Stimulated activated CD4-positive, alpha-beta T cell treated with anti-CD3 and anti-CD28 coated beads, TNF-alpha, amount 100 ng/mL, for 48 hours (primary cell): ENCODE data around the gene PAM16.
A peak's percentile ranks its signal among the peaks of the same experiment; 100 is the strongest.

Experiments used
- DNase-seq, 3 donors: peaks; one replicate each; pipeline ENCODE4 v3.0.0-alpha.2; 2020; ENCODE audit warnings: low read depth in 3 of 3

PAM16 gene

GRCh38 chr16:4371357-4372000 lies 20.4 kb upstream of the PAM16 start, which contains the start of gene VASN:
Gene VASN (plus strand): TSS chr16:4371848. CDS start chr16:4380878, 9,030 bp downstream.
- peak; percentile 34 to 70 (median 37) for DNase-seq

DNA sequence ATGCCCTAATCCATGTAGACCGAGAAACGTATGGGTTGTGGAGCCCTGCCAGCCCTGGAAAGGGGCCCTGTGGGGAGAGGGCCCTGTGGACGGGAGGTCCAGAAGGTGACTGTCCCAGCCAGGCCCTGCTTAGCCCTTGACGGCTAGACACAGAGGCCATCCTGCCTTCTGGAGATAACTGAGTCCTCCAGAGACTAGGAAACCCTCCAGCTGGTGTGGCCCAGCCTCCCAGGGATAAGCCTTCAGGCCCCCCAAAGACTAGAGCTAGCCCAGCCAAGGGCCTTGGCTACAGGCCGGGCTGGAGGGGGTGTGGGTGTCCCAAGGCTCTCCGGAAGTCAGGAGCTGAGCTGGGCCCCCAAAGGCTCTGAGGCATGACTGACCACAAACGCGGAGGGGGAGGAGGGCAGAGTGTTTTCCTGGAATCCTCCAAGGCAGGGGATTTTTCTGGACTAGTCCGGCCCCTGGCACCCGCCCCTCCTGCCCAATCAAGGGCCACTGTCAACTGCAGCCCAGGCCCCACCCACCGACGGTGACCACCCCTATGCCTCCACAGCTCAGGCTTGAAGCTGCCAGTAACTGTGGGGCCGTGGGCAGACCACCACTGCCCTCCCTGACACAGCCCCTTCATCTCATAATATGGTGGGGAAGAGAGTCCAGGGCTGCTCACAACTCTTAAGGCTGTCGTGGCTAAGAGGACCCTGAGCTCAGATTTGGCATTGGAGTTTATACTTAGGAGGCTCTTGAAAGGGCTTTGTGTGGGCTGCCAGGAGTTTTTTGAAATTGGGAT lies 19.6 kb upstream of the PAM16 start:
- DNase-seq: no peak

GRCh38 chr16:4370151-4370550 lies 19.0 kb upstream of the PAM16 start:
- DNase-seq: no peak

- no peak for DNase-seq
Measured at GRCh38 chr16:4369007-4369733, 18.0 kb upstream of the PAM16 start.

- DNase-seq: no peak
Measured at GRCh38 chr16:4367393-4367856, 16.3 kb upstream of the PAM16 start.

DNA sequence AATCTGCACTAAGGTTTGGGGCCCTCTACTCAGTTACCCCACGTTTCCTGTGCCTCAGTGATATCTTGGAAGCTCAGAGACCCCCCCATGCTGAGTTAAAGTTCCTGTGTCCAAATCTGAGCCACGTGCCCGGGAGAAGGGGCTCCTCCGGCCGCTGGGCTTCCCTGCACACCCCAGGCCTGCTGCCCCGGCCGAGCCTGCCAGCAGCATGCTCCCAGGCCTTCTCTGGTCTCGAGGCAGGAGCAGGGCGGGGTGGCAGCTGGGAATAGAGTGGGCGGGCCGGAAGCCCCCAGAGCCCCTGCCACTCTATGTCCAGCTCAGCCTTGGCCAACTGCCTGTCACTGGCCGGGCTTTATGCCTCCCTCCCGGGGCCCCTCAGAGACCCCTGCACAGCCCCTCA lies 14.9 kb upstream of the PAM16 start:
- DNase-seq: no peak

DNA sequence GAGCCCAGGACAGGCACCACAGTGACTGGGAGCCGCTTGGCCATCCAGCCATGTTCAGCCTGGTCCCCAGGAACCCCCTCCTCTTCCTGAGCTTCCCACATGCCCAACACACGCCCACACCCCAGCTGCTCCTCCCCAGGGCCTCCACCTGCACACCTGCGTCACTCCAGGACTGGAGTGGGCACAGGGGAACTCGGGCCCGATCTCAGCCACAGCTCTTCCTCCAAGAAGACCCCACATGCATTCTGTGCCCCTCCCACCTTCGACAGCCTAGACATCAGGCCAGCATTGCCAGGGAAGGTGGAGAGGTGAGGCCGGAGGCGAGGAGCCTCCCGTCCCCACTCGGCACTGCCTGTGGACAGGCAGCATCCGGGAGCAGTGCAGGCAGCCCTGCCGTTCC lies 14.5 kb upstream of the PAM16 start:
- no peak for DNase-seq

- no peak for DNase-seq
Measured at GRCh38 chr16:4365014-4365406, 13.9 kb upstream of the PAM16 start.

DNA sequence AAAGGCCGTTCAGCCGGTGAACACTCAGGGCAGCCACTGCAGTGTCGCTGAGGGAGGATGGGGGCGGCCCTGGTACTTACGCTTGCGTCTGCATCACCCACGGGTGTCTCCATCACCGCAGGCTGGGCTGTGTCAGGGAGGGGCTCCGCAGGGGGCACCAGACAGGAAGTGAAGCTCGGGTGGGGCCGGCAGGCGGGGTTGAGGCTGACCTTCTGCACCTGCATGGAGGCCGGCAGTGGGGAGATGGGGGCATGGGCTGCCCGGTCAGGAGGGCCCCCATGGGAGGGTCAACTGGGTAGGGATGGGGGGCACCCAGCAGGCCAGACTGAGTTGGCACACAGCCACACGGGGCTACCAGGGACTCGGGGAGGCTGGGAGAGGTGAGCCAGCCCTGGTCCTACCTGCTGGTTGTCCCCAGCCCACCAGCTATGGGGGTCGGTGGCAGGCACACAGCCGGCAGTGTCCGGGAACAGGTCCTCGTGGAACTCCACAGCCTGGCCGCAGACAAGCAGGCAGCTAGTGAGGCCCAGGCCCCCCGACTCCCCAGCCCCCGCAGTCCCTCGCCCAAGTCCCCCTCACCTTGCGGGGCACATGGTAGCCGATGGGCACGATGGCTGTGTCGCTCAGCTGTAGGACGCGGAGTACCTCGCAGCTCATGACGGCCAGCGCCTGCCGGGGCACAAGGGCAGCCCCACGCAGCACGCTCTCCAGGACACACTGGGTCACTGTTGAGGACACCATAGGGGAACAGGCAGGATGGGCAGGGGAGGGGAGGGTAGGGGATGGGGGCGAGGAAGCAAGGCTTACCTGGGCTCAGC lies 13.3 kb upstream of the PAM16 start:
- no peak for DNase-seq

- no peak for DNase-seq
Measured at GRCh38 chr16:4362476-4363135, 11.5 kb upstream of the PAM16 start.

DNA sequence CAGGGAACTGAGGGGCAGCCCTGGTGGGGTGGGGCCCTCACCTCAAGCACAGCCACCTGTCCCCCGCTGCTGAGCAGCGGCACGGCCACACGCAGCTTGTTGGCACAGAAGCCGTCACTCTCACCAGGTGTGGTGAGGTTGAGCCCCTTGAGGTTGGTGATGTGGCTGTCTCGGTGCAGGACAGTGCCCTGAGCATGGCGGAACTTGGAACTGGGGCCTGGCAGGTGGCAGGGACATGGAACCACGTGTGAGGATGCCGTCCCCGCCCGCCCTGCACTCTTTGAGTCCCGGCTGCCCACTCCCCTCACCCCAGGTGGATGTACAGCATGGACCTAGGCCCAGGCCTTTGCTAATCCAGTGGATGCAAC lies 10.8 kb upstream of the PAM16 start:
- no peak for DNase-seq

- no peak for DNase-seq
Measured at GRCh38 chr16:4361033-4361943, 10.2 kb upstream of the PAM16 start.

DNA sequence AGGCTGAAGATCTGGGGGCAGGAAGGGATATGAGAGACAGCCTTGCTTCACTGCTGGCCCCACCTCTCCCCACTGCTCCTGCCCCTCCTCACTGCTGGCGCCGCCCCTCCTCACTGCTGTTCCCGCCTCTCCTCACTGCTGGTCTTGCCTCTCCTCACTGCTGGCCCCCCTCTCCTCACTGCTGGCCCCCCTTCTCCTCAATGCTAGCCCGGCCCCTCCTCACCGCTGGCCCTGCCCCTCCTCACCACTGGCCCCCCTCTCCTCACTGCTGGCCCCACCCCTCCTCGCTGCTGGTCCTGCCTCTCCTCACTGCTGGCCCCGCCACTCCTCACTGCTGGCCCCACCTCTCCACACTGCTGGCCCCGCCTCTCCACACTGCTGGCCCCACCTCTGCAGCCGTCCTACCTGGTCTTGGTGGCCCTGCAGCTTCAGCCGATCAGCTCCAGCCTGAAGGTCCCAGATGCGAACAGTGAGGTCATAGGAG lies 9.5 kb upstream of the PAM16 start:
- DNase-seq: no peak

- no peak for DNase-seq
Measured at GRCh38 chr16:4359914-4360313, 8.8 kb upstream of the PAM16 start.

DNA sequence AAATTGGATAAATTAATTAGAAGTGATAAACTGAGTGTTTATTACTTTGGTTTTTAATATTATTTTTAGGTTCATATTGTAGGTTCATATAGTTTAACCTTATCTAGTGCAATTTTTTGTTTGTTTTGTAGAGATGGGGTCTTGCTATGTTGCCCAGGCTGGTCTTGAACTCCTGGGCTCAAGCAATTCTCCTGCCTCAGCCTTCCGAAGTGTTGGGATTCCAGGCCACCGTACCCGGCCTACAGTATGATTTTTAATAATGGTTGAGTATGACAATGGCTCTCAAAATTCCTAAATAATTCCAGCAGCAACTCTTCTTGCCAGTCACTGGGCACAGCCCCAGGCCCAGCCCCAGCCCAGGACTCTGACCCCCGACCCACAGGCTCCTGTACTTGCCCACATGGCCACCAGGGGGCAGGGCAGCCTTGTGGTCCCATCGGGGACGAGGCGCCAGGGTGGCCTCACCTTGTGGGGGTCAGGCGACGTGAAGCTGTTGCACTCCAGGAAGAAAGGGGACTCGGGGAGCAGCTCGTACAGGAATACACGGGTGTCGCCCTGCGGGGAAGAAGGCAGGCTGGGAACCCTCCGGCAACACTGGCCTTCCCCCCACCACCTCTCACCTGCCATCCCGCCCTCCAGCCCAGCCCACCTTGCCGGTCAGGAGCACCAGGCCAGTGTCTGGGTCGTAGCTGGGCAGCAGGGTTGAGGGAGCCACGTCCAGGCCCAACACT lies 7.9 kb upstream of the PAM16 start:
- peak; percentile 19 to 52 (median 44) for DNase-seq

DNA sequence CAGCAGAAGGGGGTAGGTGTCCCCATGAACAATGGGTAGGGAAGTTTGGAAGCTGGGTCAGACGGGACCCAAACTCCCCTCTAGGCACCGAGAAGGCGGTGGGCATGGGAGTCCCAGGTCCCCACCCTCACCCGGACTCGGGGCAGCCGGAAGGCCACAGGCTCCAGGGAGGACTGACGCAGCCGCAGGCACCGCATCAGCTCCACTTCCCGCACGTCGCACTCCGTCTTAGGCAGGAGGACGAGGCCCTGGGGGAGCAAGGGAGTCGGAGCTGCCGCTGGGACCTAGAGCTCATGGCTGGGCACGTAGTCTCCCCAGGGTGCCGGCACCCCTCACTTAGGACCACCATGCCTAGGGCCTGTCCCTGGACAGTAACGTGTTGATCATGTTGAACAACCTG lies 7.1 kb upstream of the PAM16 start:
- no peak for DNase-seq

DNA sequence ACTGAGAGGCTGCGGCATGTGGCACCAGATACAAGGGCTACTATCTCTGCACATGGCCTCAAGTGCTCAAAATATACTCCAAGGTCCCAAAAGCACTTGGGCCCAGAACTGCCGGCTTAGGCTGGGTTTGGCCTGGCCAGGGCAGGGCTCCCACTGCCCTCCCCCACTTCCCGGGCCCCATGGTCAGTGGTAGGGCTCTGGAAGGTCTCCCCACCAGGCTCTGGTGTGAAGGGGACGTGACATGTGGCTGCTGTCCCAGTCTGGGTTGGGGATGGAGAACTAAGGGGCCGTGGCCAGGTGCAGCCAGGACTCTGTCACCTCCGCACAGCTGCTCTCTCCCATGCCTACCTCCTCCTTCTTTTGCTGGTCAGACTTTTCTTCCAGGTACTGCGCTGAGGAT lies 5.7 kb upstream of the PAM16 start:
- DNase-seq: no peak

DNA sequence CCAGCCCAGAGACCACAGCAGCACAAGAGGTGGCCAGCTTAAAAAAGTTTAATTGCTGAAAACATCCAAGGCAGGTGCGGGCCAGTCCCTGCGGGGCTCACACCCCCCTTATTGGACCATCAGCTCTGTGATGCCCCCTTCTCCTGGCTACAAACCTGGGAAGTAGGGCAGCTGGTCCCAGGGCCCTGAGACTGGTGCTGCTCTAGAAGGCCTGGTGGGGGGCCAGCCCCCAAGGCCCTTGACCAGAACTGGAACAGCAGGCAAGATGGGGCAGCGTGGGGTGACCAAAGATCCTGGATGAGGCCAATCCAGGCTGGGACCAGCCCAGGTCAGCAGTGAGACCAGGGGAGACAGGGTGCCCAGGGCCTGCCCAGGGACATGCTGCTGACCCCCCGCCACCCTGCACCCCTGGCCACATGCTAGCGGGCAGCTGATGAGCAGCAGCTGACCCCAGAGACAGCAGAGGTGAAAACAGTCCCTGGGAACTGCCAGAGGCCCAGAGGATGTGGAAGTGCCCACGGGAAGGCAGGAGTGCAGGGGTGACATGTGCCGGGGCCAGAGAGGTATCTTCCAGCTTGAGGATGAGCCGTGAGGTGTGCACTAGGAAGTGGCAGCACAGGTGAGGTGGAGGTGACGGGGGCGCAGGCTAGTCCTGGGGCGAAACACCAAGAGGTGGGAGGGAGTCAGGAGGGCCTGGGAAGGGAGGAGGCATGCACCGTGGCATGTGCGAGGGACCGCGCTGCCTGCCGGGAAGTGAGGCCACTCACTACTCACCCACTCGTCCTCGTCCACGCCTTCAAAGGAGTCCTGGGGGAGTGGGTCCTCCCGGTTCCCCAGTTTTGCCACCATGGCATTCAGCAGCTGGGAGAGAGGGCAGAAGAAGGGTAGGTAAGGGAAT lies 3.6 kb upstream of the PAM16 start:
- DNase-seq: no peak
